Hepatocyte (in vitro differentiated cells): ENCODE results near the gene IZUMO3.

Source experiments
- CTCF ChIP-seq: fragments of 200-600 bp; sonication (generic); IDR thresholded peaks from 2 replicates; pipeline ENCODE4 v1.5.1; 2016; ENCODE audit warnings: antibody characterized with exemption, mild to moderate bottlenecking; ENCODE audit not compliant: poor library complexity
- EZH2 ChIP-seq: fragments of 200-600 bp; sonication (generic); IDR thresholded peaks from 2 replicates; pipeline ENCODE4 v1.6.1; 2016; ENCODE audit warnings: antibody characterized with exemption, mild to moderate bottlenecking, borderline replicate concordance
- EZH2phosphoT487 ChIP-seq: fragments of 200-600 bp; sonication (generic); IDR thresholded peaks from one replicate; pipeline ENCODE4 v1.6.1; 2018; ENCODE audit warnings: antibody characterized with exemption, mild to moderate bottlenecking, low read depth, moderate library complexity; ENCODE audit not compliant: unreplicated experiment, severe bottlenecking

DNA sequence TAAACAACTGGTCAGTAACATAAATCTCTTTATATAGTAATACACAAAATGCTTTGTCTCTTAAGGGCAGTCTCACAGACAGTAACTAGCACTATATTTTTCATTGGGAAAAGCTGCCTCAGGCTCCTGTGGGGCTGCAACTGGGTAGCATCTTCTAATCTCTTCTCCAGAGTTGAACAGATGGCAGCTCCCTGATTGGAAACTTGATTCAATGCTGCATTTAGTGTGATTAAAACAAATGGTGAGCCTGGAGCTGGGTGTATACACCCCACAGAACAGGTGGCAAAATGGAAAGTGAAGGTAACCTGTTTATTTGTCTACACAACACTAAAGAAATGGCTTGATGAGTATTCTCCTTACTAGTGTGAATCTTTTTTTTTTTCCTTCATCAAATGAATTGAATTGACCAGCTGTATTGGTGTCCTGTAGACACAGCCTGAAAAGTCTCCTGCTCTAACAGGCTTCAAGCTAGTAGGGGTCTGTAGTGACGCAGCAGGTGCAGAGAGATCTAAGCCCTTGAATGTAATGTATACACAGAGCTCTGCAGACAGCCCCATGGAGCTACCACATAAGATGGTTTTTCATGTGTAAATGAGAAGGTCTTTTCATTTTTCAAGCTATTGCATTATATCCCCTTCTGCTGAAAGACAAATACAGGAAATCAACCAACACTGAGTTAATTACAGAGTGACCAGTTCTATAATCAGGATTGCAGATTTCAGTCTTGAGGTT, 43.3 kb downstream of the IZUMO3 start:
- no peak for TF ChIP-seq CTCF
- TF ChIP-seq EZH2, result no peak
- TF ChIP-seq EZH2phosphoT487, result no peak
